Erythroblast (primary cell): ENCODE results near the gene FIBIN.

Experiments used
- GATA1 ChIP-seq: IDR thresholded peaks from 2 replicates; pipeline ENCODE4 v1.6.1; 2011; ENCODE audit warnings: low read depth, mild to moderate bottlenecking, control low read depth, low read length, moderate library complexity
- POLR2A ChIP-seq: IDR thresholded peaks from 2 replicates; pipeline ENCODE4 v1.6.1; 2011; ENCODE audit warnings: mild to moderate bottlenecking, low read length

DNA sequence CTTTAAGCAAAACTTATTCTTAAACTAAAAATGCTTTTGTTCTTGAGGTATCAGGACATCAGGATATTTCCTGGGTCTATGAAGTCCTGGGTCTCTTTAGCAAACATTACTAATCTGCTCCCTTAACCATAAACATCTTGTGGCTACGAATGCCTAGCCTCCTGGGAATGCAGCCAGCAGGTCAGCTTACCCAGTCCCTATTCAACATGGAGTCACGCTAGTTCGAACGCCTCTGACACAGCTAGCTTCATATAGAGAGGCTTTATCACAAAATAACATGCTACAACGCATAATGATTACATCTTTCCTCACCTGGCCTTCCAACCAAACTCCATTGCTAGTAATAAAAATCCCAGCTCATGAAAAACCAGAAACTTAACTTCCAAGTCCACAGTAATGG, 17.5 kb upstream of the FIBIN start:
- TF ChIP-seq POLR2A (no peak), GATA1 (no peak)
